ENCODE results near the gene POLR3B.

Gene POLR3B

DNA sequence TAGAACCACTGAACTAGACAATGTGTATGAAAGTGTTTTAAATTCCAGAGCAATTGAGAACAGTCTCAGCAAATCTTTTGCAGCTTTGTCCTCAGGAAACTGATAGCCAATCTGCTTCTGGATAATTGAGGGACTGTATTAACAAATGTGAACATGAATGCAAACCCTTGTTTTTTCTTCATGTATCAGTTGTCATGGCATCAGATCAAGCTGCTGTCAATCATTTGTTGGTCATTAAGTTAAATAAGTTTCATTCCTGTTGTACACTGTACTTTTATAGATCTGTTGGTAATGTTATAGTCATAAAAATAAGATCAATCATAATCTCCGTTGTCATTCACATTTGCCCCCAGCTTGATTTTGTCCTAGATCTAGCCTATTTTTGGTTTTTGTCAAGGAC, 159.8 kb downstream of the POLR3B start:
- no peak overlapping the region for H3K4me2 ChIP-seq

DNA sequence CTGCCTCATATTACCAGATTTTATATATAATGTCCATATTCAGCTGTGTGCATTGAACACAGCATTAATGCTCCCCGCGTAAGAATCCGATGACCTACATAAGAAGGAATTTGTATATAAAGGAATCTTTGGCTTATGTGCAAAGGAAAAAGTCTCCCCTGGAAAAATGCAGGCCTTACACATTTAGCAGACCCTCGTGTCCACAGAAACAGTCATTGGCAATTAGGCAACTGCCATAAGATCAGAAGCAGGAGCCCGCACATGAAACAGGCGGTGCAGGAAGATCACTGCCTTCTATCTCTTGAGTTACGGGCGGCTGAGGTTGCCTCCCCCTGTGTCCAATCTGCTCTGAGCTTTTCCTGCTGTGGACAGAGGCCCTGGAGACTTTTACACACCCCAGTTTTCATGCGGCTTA, 162.1 kb downstream of the POLR3B start:
- Histone ChIP-seq H3K9ac (no peak overlapping the region), H3K27ac (no peak overlapping the region), H3K27me3 (no peaks in the 10 kb centered on the region), H3K9me3 (no peaks in the 10 kb centered on the region), H3K36me3 (no peaks in the 10 kb centered on the region), H4K20me1 (no peaks in the 10 kb centered on the region), H3K4me2 (no peak overlapping the region), H3K4me1 (no peaks in the 10 kb centered on the region), H3K4me3 (no peak overlapping the region)
- no peak for TF ChIP-seq Cebpa-rat (IDR thresholded peaks at IDR 0.05)

More for the DNA sequence above, 159.8 kb downstream of the POLR3B start:
- no peak for TF ChIP-seq Cebpa-rat (IDR thresholded peaks at IDR 0.05)
- no peaks in the 10 kb centered on the region for H3K36me3 ChIP-seq
- no peak overlapping the region for H3K9ac ChIP-seq
- no peak overlapping the region for H3K27ac ChIP-seq
- H3K9me3 ChIP-seq: no peaks in the 10 kb centered on the region
- no peaks in the 10 kb centered on the region for H3K27me3 ChIP-seq
- H4K20me1 ChIP-seq: no peaks in the 10 kb centered on the region
- H3K4me1 ChIP-seq: no peaks in the 10 kb centered on the region
- H3K4me3 ChIP-seq: no peak overlapping the region

DNA sequence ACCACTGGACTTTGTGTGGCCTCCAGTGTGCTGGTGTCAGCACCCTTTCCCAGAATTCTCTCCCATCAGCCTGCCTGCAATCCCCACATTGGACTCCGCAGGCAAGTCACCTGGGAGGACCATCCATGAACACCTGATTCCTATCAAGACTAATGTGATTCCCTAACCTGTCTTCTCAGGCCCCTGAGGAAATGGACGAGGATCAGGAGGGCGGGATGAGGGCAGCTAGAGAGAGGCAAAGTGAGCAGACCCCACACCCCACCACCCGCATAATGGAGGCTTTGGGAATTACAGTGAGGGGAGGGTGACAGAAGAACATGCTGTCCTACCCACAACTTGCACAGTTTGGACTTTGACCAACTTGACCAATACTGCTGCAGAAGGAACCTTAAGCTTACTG, 164.4 kb downstream of the POLR3B start:
- no peaks in the 10 kb centered on the region for H3K4me1 ChIP-seq
- H3K4me2 ChIP-seq: no peak overlapping the region
- no peaks in the 10 kb centered on the region for H3K36me3 ChIP-seq
- H3K27me3 ChIP-seq: no peaks in the 10 kb centered on the region
- H3K27ac ChIP-seq: no peak overlapping the region
- no peaks in the 10 kb centered on the region for H3K9me3 ChIP-seq
- no peaks in the 10 kb centered on the region for H4K20me1 ChIP-seq
- no peak overlapping the region for H3K9ac ChIP-seq
- TF ChIP-seq Cebpa-rat (IDR thresholded peaks at IDR 0.05): no peak
- no peak overlapping the region for H3K4me3 ChIP-seq

DNA sequence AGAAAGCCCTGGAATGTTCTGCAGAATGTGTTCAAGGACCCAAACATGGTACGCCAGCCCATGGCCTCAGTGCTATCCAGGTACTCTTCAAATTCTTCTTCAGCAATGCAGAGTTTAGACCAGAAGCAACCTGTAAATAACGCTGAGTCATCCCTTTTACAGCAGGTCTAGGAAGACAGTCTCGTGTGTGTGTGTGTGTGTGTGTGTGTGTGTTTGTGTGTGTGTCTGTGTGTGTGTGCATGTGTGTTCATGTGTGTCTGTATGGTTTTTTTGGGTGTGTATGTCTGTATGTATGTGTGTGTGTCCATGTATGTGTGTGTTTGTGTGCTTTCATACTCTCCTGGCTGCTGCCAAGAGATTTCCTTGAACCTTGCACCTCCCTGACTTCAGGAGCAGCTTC, 165.2 kb downstream of the POLR3B start:
- Histone ChIP-seq H3K36me3 (no peaks in the 10 kb centered on the region), H4K20me1 (no peaks in the 10 kb centered on the region), H3K4me1 (no peaks in the 10 kb centered on the region), H3K9me3 (no peaks in the 10 kb centered on the region), H3K4me2 (no peak overlapping the region), H3K27me3 (no peaks in the 10 kb centered on the region), H3K9ac (no peak overlapping the region), H3K4me3 (no peak overlapping the region), H3K27ac (no peak overlapping the region)
- no peak for TF ChIP-seq Cebpa-rat (IDR thresholded peaks at IDR 0.05)

DNA sequence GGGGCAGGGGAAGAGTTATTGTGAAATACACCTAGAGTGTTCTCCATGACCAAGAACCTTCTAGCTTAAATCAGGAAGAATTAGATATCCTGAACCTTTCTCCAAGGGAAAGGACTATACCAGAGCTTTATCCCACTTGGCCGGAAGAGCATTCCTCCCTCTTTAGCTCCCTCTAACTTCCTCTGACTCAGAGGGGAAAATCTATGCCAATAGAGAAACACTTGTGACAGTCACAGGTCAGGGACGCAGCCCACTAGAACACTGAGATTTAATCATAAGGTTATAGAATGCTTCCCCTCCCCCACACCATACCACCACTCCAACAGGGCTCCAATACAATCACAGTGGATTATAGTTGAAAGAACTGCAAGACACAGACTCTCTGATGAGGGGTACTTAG, 169.8 kb downstream of the POLR3B start:
- Histone ChIP-seq H3K4me3 (no peak overlapping the region), H3K9me3 (no peaks in the 10 kb centered on the region), H3K27ac (no peak overlapping the region), H4K20me1 (no peaks in the 10 kb centered on the region), H3K4me2 (no peak overlapping the region), H3K9ac (no peak overlapping the region), H3K27me3 (no peaks in the 10 kb centered on the region), H3K36me3 (no peaks in the 10 kb centered on the region), H3K4me1 (no peaks in the 10 kb centered on the region)
- TF ChIP-seq Cebpa-rat (IDR thresholded peaks at IDR 0.05): no peak; the same call in 1 of the 2 replicates

DNA sequence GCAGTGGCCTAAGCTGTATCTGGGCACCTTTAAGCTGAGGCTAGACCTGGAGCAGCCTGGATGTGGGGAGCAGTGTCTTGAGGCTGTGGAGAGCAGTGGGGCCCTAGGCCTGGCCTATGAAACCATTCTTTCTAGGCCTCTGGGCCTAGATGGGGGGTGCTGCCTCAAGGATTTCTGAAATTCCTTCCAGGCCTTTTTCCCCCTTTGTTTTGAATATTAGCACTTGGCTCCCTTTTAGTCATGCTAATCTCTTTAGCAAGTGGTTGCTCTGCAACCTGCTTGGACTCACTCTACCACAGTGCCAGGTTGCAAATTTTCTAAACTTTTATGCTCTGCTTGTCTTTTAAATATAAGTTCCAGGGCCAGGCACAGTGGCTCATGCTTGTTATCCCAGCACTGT, 183.7 kb downstream of the POLR3B start:
- no peaks in the 10 kb centered on the region for H3K27me3 ChIP-seq
- peaks cover 4% of the 10 kb centered on the region; the same call in 1 of the 2 replicates for H3K4me1 ChIP-seq
- H3K36me3 ChIP-seq: no peaks in the 10 kb centered on the region
- no peak overlapping the region for H3K4me3 ChIP-seq
- peaks cover 18% of the 10 kb centered on the region; the same call in 1 of the 2 replicates for H3K9me3 ChIP-seq
- H3K9ac ChIP-seq: no peak overlapping the region
- no peak overlapping the region for H3K27ac ChIP-seq
- no peak overlapping the region for H3K4me2 ChIP-seq
- no peaks in the 10 kb centered on the region for H4K20me1 ChIP-seq
- TF ChIP-seq Cebpa-rat (IDR thresholded peaks at IDR 0.05): no peak

DNA sequence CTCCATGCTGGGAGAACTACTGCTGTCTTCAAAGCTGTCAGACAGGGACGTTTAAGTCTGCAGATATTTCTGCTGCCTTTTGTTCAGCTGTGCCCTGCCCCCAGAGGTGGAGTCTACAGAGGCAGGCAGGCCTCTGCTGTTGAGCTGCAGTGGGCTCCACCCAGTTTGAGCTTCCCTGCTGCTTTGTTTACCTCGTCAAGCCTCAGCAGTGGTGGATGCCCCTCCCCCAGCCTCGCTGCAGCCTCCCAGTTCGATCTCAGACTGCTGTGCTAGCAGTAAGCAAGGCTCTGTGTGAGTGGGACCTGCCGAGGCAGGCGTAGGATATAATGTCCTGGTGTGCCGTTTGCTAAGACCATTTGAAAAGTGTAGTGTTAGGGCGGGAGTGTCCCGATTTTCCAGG, 193.9 kb downstream of the POLR3B start:
- no peak overlapping the region for H3K4me3 ChIP-seq

DNA sequence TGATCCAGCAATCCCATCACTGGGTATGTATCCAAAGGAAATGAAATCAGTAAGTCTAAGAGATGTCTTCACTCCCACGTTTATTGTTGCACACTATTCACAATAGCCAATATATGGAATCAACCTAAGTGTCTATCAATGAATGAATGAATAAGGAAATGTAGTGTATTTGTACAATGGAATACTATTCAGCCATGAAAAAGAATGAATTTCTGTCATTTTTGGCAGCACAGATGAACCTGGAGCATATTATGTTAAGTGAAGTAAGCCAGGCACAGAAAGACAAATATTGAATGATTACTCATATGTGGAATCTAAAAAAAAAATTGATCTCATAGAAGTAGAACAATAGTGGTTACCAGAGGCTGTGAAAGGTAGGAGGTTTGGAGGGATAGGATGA, 194.7 kb downstream of the POLR3B start:
- H3K9ac ChIP-seq: no peak overlapping the region
- peaks cover 27% of the 10 kb centered on the region for H3K9me3 ChIP-seq
- H3K27me3 ChIP-seq: no peaks in the 10 kb centered on the region
- H4K20me1 ChIP-seq: no peaks in the 10 kb centered on the region
- H3K4me3 ChIP-seq: no peak overlapping the region
- H3K4me2 ChIP-seq: no peak overlapping the region
- H3K4me1 ChIP-seq: no peaks in the 10 kb centered on the region
- H3K36me3 ChIP-seq: no peaks in the 10 kb centered on the region
- TF ChIP-seq Cebpa-rat (IDR thresholded peaks at IDR 0.05): no peak
- no peak overlapping the region for H3K27ac ChIP-seq

More for the DNA sequence above, 193.9 kb downstream of the POLR3B start:
- no peak for TF ChIP-seq Cebpa-rat (IDR thresholded peaks at IDR 0.05)
- Histone ChIP-seq H3K27ac (no peak overlapping the region), H3K4me1 (no peaks in the 10 kb centered on the region), H3K36me3 (no peaks in the 10 kb centered on the region), H3K4me2 (no peak overlapping the region), H4K20me1 (no peaks in the 10 kb centered on the region), H3K27me3 (no peaks in the 10 kb centered on the region), H3K9me3 (peaks cover 27% of the 10 kb centered on the region), H3K9ac (no peak overlapping the region)
